Epithelial cell of proximal tubule (primary cell): ENCODE results near the gene GTF2IRD1. TPM values are rescaled to one million over a fixed set of nuclear protein-coding genes. Genes with fewer than 3 reads are reported as not detected.

Experiments used
- DNase-seq: peaks from one replicate; pipeline ENCODE4 v3.0.0-alpha.2; 2011; ENCODE audit warnings: low read depth
- H3K4me3 ChIP-seq: 2 replicates; pipeline ENCODE4 v1.5.1; 2011; ENCODE audit warnings: low read depth, mild to moderate bottlenecking, low read length
- total RNA-seq: library from RNA; depleted of rRNA; stranded (reverse); fragments of >200 nt; gene quantifications from 2 replicates; pipeline ENCODE4 v1.2.3, GENCODE V29; 2015
- TF ChIP-seq, protein P1 (sequence below): conservative IDR thresholded peaks from 2 replicates; pipeline ENCODE4 v1.5.1; 2012; ENCODE audit warnings: low read depth, mild to moderate bottlenecking, low read length

GTF2IRD1 gene
- total RNA-seq, 1 donor from 2014 or later, result 23.8 TPM

DNA sequence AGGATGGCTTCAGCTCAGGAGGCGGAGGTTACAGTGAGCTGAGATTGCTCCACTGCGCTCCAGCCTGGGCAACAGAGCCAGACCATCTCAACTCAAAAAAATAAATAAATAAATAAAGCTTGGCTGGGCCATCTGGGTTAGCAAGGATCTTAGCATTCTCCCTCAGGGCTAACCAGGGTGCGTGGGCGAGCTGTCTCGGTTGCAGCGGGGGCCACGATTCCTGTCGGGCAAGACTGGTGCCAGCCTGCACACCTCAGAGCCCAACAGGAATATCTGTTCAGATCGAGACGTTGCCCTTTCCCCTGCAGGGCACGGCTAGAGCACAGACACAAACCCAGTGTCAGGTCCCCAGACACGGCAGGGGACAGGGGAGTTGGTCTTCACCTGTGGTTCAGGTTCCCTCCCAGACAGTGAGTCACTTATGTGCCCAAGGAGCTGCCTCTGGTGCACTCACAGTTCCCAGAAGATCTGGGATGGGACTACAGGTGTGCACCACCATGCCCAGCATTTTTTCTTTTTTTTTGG lies 128.3 kb downstream of the GTF2IRD1 start:
- DNase-seq, result no peak
- no peak overlapping the region for H3K4me3 ChIP-seq
- TF ChIP-seq, protein P1, sequence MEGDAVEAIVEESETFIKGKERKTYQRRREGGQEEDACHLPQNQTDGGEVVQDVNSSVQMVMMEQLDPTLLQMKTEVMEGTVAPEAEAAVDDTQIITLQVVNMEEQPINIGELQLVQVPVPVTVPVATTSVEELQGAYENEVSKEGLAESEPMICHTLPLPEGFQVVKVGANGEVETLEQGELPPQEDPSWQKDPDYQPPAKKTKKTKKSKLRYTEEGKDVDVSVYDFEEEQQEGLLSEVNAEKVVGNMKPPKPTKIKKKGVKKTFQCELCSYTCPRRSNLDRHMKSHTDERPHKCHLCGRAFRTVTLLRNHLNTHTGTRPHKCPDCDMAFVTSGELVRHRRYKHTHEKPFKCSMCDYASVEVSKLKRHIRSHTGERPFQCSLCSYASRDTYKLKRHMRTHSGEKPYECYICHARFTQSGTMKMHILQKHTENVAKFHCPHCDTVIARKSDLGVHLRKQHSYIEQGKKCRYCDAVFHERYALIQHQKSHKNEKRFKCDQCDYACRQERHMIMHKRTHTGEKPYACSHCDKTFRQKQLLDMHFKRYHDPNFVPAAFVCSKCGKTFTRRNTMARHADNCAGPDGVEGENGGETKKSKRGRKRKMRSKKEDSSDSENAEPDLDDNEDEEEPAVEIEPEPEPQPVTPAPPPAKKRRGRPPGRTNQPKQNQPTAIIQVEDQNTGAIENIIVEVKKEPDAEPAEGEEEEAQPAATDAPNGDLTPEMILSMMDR, result no peak

GRCh38 chr7:74582447-74583039 lies 128.8 kb downstream of the GTF2IRD1 start:
- TF ChIP-seq, protein P1, result no peak
- H3K4me3 ChIP-seq, result no peak overlapping the region

DNA sequence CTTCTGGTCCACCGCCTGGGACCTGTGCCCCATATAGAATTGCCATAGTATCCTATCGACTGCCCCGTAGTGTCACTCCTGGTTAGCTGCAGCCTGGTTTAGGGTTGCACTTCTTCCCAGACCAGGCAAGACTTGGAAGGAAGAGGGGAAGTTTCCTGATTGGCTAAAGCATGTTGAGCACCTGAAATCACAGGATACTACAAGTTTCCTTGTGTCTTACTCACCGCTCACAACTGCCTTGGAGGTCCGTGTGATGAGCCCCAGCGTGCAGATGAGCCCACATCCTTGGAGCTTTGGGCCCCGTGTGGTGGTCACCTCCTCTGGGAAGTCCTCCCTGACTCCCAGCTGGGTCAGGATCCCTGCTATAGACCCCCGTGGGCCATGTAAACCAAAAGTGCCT lies 129.9 kb downstream of the GTF2IRD1 start:
- DNase-seq, result no peak
- H3K4me3 ChIP-seq, result no peak overlapping the region
- TF ChIP-seq, protein P1, result no peak

More at GRCh38 chr7:74582447-74583039, 128.8 kb downstream of the GTF2IRD1 start:
- no peak for DNase-seq

DNA sequence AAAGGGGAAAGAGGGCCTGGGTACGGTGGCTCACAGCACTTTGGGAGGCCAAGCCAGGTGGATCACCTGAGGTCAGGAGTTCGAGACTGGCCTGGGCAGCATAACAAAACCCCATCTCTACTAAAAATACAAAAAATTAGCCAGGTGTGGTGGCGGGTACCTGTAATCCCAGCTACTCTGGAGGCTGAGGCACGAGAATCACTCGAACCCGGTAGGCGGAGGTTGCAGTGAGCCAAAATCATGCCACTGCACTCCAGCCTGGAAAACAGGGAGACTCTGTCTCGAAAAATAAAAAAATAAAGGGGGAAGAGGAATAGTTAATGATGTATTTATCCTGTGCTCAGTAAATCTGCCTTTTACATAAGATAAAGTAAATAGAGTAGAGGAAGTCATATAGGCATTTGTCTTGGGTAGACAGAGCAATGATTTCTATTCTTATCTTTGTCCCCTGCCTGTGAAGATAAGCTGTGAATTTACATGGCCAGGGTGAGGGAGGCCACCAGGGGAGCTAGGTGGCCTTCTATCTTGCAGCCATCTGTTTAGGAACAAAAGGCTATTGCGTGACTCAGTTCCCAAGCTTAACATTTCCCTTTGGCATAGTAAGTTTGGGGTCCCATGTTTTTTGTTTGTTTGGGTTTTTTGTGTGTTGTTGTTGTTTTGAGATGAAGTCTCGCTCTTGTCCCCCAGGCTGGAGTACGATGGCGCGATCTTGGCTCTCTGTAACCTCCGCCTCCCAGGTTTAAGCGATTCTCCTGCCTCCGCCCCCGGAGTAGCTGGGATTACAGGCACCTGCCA lies 130.7 kb downstream of the GTF2IRD1 start:
- H3K4me3 ChIP-seq, result no peak overlapping the region
- no peak for DNase-seq
- TF ChIP-seq, protein P1, result no peak

GRCh38 chr7:74585844-74586243 lies 132.1 kb downstream of the GTF2IRD1 start:
- no peak for DNase-seq
- TF ChIP-seq, protein P1, result no peak
- no peak overlapping the region for H3K4me3 ChIP-seq

- no peak overlapping the region for H3K4me3 ChIP-seq
- TF ChIP-seq, protein P1, result no peak
- DNase-seq, result no peak
Observed at GRCh38 chr7:74586258-74587175, 132.8 kb downstream of the GTF2IRD1 start.
